ENCODE results near the gene OR4F16.
"Not testable (repeated sequence)": the region's sequence is repeated elsewhere in the genome, so short reads cannot be mapped to it uniquely, and the experiment has no call there.

Gene OR4F16, protein sequence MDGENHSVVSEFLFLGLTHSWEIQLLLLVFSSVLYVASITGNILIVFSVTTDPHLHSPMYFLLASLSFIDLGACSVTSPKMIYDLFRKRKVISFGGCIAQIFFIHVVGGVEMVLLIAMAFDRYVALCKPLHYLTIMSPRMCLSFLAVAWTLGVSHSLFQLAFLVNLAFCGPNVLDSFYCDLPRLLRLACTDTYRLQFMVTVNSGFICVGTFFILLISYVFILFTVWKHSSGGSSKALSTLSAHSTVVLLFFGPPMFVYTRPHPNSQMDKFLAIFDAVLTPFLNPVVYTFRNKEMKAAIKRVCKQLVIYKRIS

GRCh38 chr1:686554-686953 is at the start of gene OR4F16:
TSS of gene OR4F16 (minus strand) at chr1:686654. CDS start at chr1:686654, 0 bp downstream.
- H3K9ac ChIP-seq (ENCODE audit: low read depth, low read length); H3K4me1 ChIP-seq (ENCODE audit: control insufficient read depth, insufficient read depth, low read length); H3K36me3 ChIP-seq (ENCODE audit: control insufficient read depth, insufficient read depth, low read length); H3K27me3 ChIP-seq (ENCODE audit: control insufficient read depth, insufficient read depth, low read length); H3K9me3 ChIP-seq (ENCODE audit: control insufficient read depth, insufficient read depth, low read length); H3K4me3 ChIP-seq (ENCODE audit: low read depth, low read length): not testable (repeated sequence)

DNA sequence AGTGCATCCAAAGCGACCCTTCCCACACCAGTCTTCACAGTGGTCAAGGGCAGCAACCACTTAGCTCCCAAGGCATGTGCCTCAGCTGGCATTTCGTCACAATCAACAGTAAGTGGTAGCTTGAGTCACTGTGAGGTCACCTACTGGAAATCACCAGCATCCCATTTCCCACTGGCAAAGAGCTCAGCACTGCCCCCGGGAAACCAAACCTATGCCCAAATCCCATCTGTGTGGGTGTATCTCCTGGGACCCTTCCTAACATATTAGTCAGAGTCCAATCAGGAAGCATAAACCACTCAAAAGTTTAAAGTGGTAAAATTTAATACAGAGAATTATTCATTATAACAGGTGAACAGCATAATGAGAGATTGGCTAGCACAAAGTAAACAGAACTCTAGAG is 47.2 kb upstream of the OR4F16 start:
- H3K4me3 ChIP-seq (ENCODE audit: low read depth, low read length); H3K9me3 ChIP-seq (ENCODE audit: control insufficient read depth, insufficient read depth, low read length); H3K27me3 ChIP-seq (ENCODE audit: control insufficient read depth, insufficient read depth, low read length); H3K4me1 ChIP-seq (ENCODE audit: control insufficient read depth, insufficient read depth, low read length); H3K9ac ChIP-seq (ENCODE audit: low read depth, low read length); H3K36me3 ChIP-seq (ENCODE audit: control insufficient read depth, insufficient read depth, low read length): not testable (repeated sequence)

- H3K27me3 ChIP-seq (ENCODE audit: control insufficient read depth, insufficient read depth, low read length); H3K4me3 ChIP-seq (ENCODE audit: low read depth, low read length); H3K4me1 ChIP-seq (ENCODE audit: control insufficient read depth, insufficient read depth, low read length); H3K36me3 ChIP-seq (ENCODE audit: control insufficient read depth, insufficient read depth, low read length); H3K9ac ChIP-seq (ENCODE audit: low read depth, low read length); H3K9me3 ChIP-seq (ENCODE audit: control insufficient read depth, insufficient read depth, low read length): not testable (repeated sequence)
These were observed 40.6 kb upstream of the OR4F16 start for GRCh38 chr1:727040-727439.

All from iPS-15b (cell line).